BJ (cell line): ENCODE measurements around the gene UBA3. TPM values are rescaled to one million over a fixed set of nuclear protein-coding genes. Genes with fewer than 3 reads are reported as not detected.
A peak's percentile ranks its signal among the peaks of the same experiment; 100 is the strongest.

Source experiments
- CTCF ChIA-PET: fragments of 350-600 bp; formaldehyde crosslinking; extraction: SDS; loops from one replicate; lab custom pipeline; 2021; ENCODE audit warnings: antibody characterized with exemption, inconsistent platforms; lab: Yijun Ruan, JAX
- POLR2A ChIA-PET: fragments of 300-600 bp; sonication (Branson Sonifier 250); formaldehyde crosslinking; extraction: SDS; loops from one replicate; lab custom pipeline; 2021; ENCODE audit warnings: antibody characterized with exemption; lab: Charles Lee
- DNase-seq: peaks from one replicate; pipeline ENCODE4 v3.0.0-alpha.2; 2011; ENCODE audit warnings: low read depth
- H3K27me3 ChIP-seq: 2 replicates; pipeline ENCODE4 v1.6.0; 2011; ENCODE audit warnings: low read length; ENCODE audit not compliant: control insufficient read depth, insufficient read depth
- H3K36me3 ChIP-seq: 2 replicates; pipeline ENCODE4 v1.5.1; 2011; ENCODE audit warnings: low read length; ENCODE audit not compliant: control insufficient read depth, insufficient read depth
- H3K4me3 ChIP-seq: 2 replicates; pipeline ENCODE4 v1.5.1; 2011; ENCODE audit warnings: low read depth, mild to moderate bottlenecking, control low read depth, low read length
- polyA plus RNA-seq: library from polyadenylated mRNA; depleted of rRNA; stranded (reverse); fragments of >200 nt; gene quantifications from 2 replicates; pipeline ENCODE4 v1.2.3, GENCODE V29; 2011
- TF ChIP-seq, protein P1 (sequence below): IDR thresholded peaks from 2 replicates; pipeline ENCODE4 v1.5.1; 2011; ENCODE audit warnings: low read depth, mild to moderate bottlenecking, control low read depth, inconsistent platforms, low read length, moderate library complexity; ENCODE audit not compliant: insufficient read depth

UBA3 gene
- polyA plus RNA-seq, 1 experiment = 36.6 TPM

DNA sequence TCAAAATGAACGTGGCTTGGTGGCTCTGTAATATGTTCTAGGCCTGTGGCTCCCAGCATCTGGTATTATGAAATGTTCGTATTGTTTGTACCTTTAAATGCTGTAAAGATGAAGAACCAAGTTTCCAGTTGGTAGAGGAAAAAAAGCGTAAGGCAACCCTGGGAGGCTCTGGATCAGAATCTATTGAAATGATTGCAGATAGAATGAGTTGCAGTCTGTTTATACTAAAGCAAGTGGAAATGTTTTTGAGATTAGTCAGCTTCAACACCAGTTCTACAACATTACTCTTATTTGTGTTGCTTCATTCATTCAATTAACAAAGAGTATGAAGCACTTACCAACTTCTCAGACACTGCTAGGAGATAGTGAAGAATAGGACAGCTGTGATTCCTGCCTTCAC, 9.9 kb upstream of the UBA3 start:
- ChIA-PET POLR2A (no interaction called here), CTCF (interaction anchor here (0.8 kb wide), 1 partner anchor 9 kb away, joined by 3 read pairs; no protein-coding TSS in a partner anchor)
- Histone ChIP-seq H3K4me3 (no peak overlapping the region), H3K27me3 (no peaks in the 10 kb centered on the region), H3K36me3 (peaks cover 3% of the 10 kb centered on the region; the same call in 1 of the 2 replicates)
- DNase-seq = no peak
- TF ChIP-seq, protein P1, sequence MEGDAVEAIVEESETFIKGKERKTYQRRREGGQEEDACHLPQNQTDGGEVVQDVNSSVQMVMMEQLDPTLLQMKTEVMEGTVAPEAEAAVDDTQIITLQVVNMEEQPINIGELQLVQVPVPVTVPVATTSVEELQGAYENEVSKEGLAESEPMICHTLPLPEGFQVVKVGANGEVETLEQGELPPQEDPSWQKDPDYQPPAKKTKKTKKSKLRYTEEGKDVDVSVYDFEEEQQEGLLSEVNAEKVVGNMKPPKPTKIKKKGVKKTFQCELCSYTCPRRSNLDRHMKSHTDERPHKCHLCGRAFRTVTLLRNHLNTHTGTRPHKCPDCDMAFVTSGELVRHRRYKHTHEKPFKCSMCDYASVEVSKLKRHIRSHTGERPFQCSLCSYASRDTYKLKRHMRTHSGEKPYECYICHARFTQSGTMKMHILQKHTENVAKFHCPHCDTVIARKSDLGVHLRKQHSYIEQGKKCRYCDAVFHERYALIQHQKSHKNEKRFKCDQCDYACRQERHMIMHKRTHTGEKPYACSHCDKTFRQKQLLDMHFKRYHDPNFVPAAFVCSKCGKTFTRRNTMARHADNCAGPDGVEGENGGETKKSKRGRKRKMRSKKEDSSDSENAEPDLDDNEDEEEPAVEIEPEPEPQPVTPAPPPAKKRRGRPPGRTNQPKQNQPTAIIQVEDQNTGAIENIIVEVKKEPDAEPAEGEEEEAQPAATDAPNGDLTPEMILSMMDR = no peak

DNA sequence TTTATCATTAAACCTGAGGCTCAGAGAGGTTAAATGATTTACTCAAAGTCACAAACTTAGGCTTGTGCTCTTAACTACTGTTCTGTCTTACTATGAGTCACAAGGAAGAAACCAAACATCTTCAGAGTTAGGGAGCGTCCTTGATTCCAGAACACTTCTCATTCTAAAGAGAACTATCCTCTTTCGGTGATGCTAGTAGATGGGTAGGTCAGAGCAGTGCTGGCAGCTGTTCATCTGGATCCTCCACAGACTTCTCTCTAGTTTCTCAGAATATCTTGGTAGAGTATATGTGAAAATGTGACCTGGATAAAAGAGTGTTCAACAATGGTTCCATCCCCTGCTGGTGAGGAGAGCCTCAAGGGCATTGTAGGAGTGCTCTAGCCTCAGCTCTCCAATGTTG, 7.9 kb upstream of the UBA3 start:
- CTCF ChIA-PET = no interaction called here
- Histone ChIP-seq H3K4me3 (no peak overlapping the region), H3K36me3 (no peaks in the 10 kb centered on the region; the same call in 1 of the 2 replicates), H3K27me3 (no peaks in the 10 kb centered on the region)
- TF ChIP-seq, protein P1 = no peak
- DNase-seq = no peak
- POLR2A ChIA-PET = no interaction called here

DNA sequence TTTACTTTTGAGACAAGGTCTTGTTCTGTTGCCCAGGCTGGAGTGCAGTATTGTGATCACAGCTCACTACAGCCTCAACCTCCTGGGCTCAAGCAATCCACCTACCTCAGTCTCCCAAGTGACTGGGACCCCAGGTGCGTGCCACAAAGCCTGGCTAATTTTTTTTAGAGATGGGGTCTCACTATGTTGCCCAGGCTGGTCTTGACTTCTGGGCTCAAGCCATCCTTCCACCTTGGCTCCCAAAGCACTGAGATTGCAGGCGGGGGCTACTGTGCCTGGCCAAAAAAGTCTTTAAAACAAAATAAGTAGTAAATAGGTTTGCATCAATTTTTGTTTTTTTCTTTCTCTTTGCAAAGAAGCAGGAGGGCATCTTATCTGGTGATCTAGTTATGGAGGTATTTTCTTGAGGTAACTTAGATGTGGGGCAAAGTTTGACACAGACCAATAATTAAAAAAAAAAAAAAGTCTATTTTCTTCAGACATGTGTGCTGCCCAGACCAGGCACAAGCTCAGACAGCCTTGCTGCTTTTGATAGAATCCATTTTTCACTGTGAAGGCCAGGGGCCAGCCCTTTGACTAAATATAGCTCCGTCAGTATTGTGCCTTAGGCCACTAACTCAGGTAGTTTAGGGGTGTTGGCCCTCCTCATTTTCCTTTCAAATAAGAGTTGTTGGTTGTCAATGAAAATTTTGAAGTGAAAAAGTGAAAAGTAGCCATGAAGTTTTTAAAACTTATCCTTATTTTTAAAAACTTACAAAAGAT, 7.0 kb upstream of the UBA3 start:
- 0 out of 2 replicates have a peak overlapping the region, but pooled peaks have one; percentile 3 for H3K4me3 ChIP-seq
- no peaks in the 10 kb centered on the region; the same call in 1 of the 2 replicates for H3K36me3 ChIP-seq
- TF ChIP-seq, protein P1 = no peak
- ChIA-PET CTCF (interaction anchor here (0.6 kb wide), 1 partner anchor 340 kb away, joined by 3 read pairs; no protein-coding TSS in a partner anchor), POLR2A (no interaction called here)
- DNase-seq = no peak
- H3K27me3 ChIP-seq = no peaks in the 10 kb centered on the region

DNA sequence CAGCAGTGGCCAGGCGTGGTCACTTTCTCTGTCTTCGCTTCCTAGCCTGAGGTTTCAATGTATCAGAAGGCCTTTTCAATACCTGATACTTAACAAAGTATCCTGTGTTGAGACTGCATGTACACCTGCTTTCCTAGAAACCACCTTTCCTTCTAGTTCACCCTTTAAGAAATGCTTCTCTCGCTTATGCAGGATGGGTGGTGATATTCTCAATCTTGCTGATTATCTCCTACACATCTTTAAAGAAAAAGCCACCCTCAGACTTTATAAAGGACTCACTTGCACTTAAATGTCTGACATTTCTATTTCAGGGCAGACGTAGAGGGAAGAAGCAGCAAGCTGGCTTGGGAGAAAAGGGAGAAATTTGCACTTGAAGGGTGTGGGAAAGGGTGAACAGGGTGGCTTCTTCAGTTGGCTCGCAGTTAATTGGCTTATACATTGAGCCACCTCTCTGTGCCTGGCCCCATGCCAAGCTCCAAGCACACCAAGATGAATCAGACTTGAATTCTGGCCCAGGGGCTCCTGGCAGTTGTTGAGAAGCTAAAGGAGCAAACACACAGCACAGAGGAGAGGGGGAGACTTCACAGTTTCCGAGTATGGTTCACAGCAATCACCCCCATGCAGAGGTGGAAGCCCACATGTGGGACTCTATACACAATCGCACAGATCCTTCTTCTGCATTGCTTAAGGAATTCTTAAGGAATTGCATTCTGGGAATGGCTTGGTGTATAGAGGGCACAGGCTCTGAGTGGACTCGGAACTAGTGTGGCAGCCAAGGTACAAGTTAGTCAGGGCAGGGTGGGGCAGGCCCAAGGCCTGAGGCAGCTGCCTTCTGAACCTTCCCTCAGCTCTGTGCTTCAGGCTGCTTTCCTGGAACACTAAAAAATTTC, 5.9 kb upstream of the UBA3 start:
- ChIA-PET CTCF (interaction anchor here (0.6 to 3.0 kb wide), 2 partner anchors 35 to 758 kb away, joined by 5 to 19 read pairs; partner anchors contain the start of gene LMOD3), POLR2A (interaction anchor here (0.6 kb wide), 1 partner anchor 662 kb away, joined by 3 read pairs; no protein-coding TSS in a partner anchor)
- H3K36me3 ChIP-seq = no peaks in the 10 kb centered on the region
- peak overlapping the region; percentile 83 for H3K4me3 ChIP-seq
- H3K27me3 ChIP-seq = no peaks in the 10 kb centered on the region
- no peak for DNase-seq
- TF ChIP-seq, protein P1 = no peak
